ENCODE data around the gene GLYR1.

The GLYR1 gene

DNA sequence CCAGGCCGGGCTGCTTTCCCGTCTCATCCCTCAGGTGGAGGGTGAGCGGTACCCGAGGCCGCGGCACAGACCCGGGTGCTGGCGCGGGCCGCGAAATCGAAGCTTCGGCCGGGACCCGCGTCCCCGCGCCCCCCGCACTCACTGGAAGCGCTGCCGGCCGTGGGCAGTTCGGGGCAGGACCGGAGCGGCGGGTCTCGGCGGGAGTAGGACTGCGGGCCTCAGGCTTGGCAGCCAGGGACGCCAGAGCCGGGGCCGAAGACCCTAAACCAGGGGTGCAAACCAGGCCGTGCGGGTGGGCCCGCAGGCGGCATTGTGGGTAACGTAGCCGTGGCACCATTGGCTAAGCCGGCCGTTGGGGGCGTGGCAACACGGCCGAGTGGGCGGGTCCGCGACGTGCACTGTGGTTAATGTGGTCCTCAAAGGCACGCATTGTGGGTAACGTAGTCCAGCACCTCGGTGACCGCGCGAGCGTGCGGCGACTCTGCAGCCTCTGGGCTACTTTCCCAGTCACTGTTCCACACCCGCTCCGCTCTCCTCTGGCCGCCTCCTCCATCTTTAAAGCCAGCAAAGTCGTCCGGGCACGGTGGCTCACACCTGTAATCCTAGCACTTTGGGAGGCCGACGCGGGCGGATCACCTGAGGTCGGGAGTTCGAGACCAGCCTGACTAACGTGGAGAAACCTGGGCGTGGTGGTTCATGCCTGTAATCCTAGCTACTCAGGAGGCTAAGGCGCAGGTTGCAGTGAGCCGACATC is 80.0 kb downstream of the GLYR1 start, which contains the start of gene ZNF500:
TSS of gene ZNF500 (minus strand) at position 288 of the 754 bp plus-strand sequence. CDS start 1,184 bp downstream, outside the sequence.
- DNase-seq (ENCODE audit: low read depth in 4 of 4, low spot score in 1 of 4) = peak; percentile 95 to 98 (median 96)

GRCh38 chr16:4765511-4766474 is 81.3 kb downstream of the GLYR1 start:
- no peak for DNase-seq (ENCODE audit: low read depth in 4 of 4, low spot score in 1 of 4)

DNA sequence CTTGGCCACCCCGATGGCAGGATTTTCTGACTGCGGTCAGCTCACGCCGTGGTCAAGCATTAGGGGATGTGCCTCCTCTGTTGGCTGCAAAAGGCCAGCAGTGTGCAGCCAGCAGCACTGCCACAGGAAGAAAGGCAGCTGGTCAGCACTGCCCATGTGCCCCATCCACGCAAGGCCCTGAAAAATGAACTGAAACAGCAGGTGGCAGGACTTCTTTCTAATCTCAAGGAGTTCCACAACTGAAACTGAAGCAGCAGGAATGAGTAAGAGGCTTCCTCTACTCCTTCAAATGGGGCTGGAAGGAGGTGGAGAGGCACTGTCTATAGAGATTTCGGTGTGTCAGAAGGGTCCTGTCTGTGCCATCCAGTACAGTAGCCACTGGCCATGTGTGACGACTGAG is 83.3 kb downstream of the GLYR1 start:
- no peak for DNase-seq (ENCODE audit: low read depth in 4 of 4, low spot score in 1 of 4)

DNA sequence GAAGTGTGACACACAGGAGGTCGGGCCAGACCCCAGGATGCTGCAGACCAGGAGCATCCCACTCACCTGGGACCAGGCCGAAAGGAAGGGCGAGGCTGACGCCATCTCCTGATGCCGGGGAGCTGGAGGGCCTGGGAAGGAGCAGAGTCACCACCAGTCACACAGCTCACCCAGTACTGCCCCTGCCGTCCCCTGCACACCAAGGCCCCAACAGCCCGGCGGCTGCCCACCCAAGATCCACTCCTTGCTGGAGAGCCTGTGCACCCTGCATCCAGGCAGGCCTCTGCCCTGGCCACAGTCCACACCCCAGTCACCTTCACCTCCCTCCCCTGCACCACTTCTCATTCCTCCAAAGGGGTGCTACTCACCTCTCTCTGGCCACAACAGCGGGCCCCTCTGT is 84.9 kb downstream of the GLYR1 start:
- DNase-seq (ENCODE audit: low read depth in 4 of 4, low spot score in 1 of 4) = no peak

DNA sequence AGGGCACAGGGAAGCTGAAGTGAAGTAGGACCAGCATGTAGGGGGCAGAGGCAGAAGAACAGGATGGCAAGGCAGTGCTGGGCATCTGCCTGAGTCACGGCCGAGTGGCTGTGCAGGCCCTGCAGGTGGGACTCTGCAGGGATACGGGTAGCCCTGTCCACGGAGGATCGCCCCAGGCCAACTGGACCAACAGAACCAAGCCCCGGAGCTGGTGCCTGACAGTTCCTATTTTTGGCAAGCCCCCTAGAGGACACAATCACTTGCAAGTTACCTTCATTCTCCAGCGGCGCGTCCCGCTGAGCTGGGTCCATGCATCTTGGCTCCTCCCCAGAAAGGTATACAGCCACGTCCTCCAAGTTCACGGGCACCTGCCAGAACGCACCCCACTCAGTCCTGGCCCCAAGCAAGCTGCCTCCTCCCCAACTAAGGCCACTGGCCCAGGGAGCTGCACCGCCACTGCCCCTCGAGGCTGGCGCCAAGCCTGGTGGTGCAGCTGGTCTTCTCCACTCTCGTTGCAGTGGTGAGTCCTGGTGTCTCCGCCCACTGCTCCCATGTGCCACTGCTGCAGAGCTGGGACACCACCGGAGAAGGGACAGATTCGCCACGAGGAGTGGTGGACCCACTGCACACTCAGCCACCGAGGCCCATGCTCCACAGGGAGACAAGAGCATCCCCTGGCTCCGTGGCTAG is 86.7 kb downstream of the GLYR1 start:
- DNase-seq (ENCODE audit: low read depth in 4 of 4, low spot score in 1 of 4) = no peak

GRCh38 chr16:4755687-4756086 is 91.4 kb downstream of the GLYR1 start:
- DNase-seq (ENCODE audit: low read depth in 4 of 4, low spot score in 1 of 4) = no peak

GRCh38 chr16:4754865-4755264 is 92.2 kb downstream of the GLYR1 start:
- DNase-seq (ENCODE audit: low read depth in 4 of 4, low spot score in 1 of 4) = no peak

DNA sequence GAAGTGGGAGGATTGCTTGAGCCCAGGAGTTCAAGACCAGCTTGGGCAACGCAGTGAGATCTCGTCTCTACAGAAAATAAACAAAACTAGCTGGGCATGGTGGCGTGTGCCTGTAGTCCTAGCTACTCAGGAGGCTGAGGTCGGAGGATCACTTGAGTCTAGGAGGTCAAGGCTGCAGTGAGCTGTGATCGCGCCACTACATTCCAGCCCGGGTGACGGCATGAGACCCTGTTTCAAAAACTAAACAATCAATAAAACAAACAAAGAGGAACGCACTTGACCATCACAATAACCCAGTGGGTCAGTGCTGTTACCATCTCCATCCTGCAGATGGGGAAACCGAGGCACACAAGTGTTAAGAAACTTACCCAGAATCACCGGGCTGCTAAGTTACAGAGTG is 93.9 kb downstream of the GLYR1 start:
- no peak for DNase-seq (ENCODE audit: low read depth in 4 of 4, low spot score in 1 of 4)

Measured in stimulated activated CD4-positive, alpha-beta T cell treated with anti-CD3 and anti-CD28 coated beads, Interleukin-1b, Interleukin-23, amount 100 ng/mL, for 24 hours (primary cell).